Ishikawa (cell line): ENCODE measurements around the gene HPS5.

Experiments
- CEBPB ChIP-seq: IDR thresholded peaks from 2 replicates; pipeline ENCODE4 v1.6.1; 2012
- CREB1 ChIP-seq: IDR thresholded peaks from 2 replicates; pipeline ENCODE4 v1.6.1; 2012; ENCODE audit warnings: low read depth
- EGR1 ChIP-seq: IDR thresholded peaks from 2 replicates; pipeline ENCODE4 v1.6.1; 2012
- EP300 ChIP-seq: IDR thresholded peaks from 2 replicates; pipeline ENCODE4 v1.6.1; 2012; ENCODE audit warnings: borderline replicate concordance
- FOXM1 ChIP-seq: IDR thresholded peaks from 2 replicates; pipeline ENCODE4 v1.6.1; 2012; ENCODE audit warnings: low read depth, borderline replicate concordance
- MAX ChIP-seq: IDR thresholded peaks from 2 replicates; pipeline ENCODE4 v1.6.1; 2012
- NFIC ChIP-seq: IDR thresholded peaks from 2 replicates; pipeline ENCODE4 v1.6.1; 2012
- RAD21 ChIP-seq: IDR thresholded peaks from 2 replicates; pipeline ENCODE4 v1.6.1; 2012; ENCODE audit warnings: low read depth
- REST ChIP-seq: IDR thresholded peaks from 2 replicates; pipeline ENCODE4 v1.6.1; 2012; ENCODE audit warnings: low read depth, mild to moderate bottlenecking
- TAF1 ChIP-seq: IDR thresholded peaks from 2 replicates; pipeline ENCODE4 v1.6.1; 2012; ENCODE audit warnings: low read depth, mild to moderate bottlenecking
- TCF12 ChIP-seq: IDR thresholded peaks from 2 replicates; pipeline ENCODE4 v1.6.1; 2012; ENCODE audit warnings: low read depth
- TEAD4 ChIP-seq: IDR thresholded peaks from 2 replicates; pipeline ENCODE4 v1.6.1; 2012
- USF1 ChIP-seq: IDR thresholded peaks from 2 replicates; pipeline ENCODE4 v1.6.1; 2012
- YY1 ChIP-seq: IDR thresholded peaks from 2 replicates; pipeline ENCODE4 v1.6.1; 2012; ENCODE audit warnings: low read depth
- ZBTB7A ChIP-seq: IDR thresholded peaks from 2 replicates; pipeline ENCODE4 v1.6.1; 2012; ENCODE audit warnings: low read depth

The HPS5 gene

GRCh38 chr11:18310800-18311340, 11.1 kb downstream of the HPS5 start:
- no peak for TF ChIP-seq ZBTB7A
- TF ChIP-seq TEAD4, result no peak
- no peak for TF ChIP-seq NFIC
- no peak for TF ChIP-seq EGR1
- no peak for TF ChIP-seq CREB1
- no peak for TF ChIP-seq CEBPB
- no peak for TF ChIP-seq USF1
- no peak for TF ChIP-seq MAX
- TF ChIP-seq YY1, result no peak
- no peak for TF ChIP-seq FOXM1
- TF ChIP-seq REST, result no peak
- TF ChIP-seq TAF1, result no peak
- no peak for TF ChIP-seq TCF12
- TF ChIP-seq EP300, result no peak
- TF ChIP-seq RAD21, result no peak

- TF ChIP-seq TEAD4 (no peak), NFIC (no peak), USF1 (no peak), ZBTB7A (no peak), REST (no peak), RAD21 (no peak), TCF12 (no peak), MAX (no peak), TAF1 (no peak), EGR1 (no peak), YY1 (no peak), EP300 (no peak)
These were observed 12.2 kb downstream of the HPS5 start for GRCh38 chr11:18309691-18310090.

- no peak for TF ChIP-seq ZBTB7A
- no peak for TF ChIP-seq REST
- no peak for TF ChIP-seq MAX
- TF ChIP-seq TAF1, result no peak
- no peak for TF ChIP-seq USF1
- no peak for TF ChIP-seq EGR1
- TF ChIP-seq RAD21, result no peak
- no peak for TF ChIP-seq FOXM1
- TF ChIP-seq CREB1, result no peak
- TF ChIP-seq TCF12, result no peak
- TF ChIP-seq TEAD4, result no peak
- TF ChIP-seq EP300, result no peak
- no peak for TF ChIP-seq CEBPB
- no peak for TF ChIP-seq YY1
- no peak for TF ChIP-seq NFIC
These were observed 13.7 kb downstream of the HPS5 start for GRCh38 chr11:18308242-18308641.
